Endodermal cell (in vitro differentiated cells): ENCODE results near the gene ZWILCH. TPM values are rescaled to one million over a fixed set of nuclear protein-coding genes. Genes with fewer than 3 reads are reported as not detected.

Experiments used
- DNase-seq: peaks from one replicate; pipeline ENCODE4 v3.0.0-alpha.2; 2017
- H3K27ac ChIP-seq: 2 replicates; pipeline ENCODE4 v1.5.1; 2013; ENCODE audit warnings: mild to moderate bottlenecking, low read depth, low read length, moderate library complexity
- H3K27me3 ChIP-seq: 2 replicates; pipeline ENCODE4 v1.6.1; 2013; ENCODE audit warnings: mild to moderate bottlenecking, low read length, moderate library complexity; ENCODE audit not compliant: insufficient read depth, control insufficient read depth, poor library complexity, severe bottlenecking
- H3K36me3 ChIP-seq: 2 replicates; pipeline ENCODE4 v1.7.0; 2013; ENCODE audit warnings: mild to moderate bottlenecking, low read length, moderate library complexity; ENCODE audit not compliant: control insufficient read depth, insufficient read depth
- H3K4me1 ChIP-seq: one replicate; pipeline ENCODE4 v1.7.0; 2013; ENCODE audit warnings: low read length; ENCODE audit not compliant: control insufficient read depth, insufficient read depth
- H3K4me3 ChIP-seq: 2 replicates; pipeline ENCODE4 v1.5.1; 2013; ENCODE audit warnings: mild to moderate bottlenecking, low read length, moderate library complexity
- H3K9ac ChIP-seq: 2 replicates; pipeline ENCODE4 v1.6.1; 2013; ENCODE audit warnings: mild to moderate bottlenecking, low read length, moderate library complexity; ENCODE audit not compliant: poor library complexity, severe bottlenecking; ENCODE audit errors: extremely low read depth
- H3K9me3 ChIP-seq: 2 replicates; pipeline ENCODE4 v1.6.1; 2013; ENCODE audit warnings: mild to moderate bottlenecking, low read length, moderate library complexity; ENCODE audit not compliant: control insufficient read depth
- H3K27ac Mint-ChIP-seq: 2 replicates; pipeline ENCODE4 v1.8.0; 2020; ENCODE audit warnings: mixed read lengths
- H3K27me3 Mint-ChIP-seq: 2 replicates; pipeline ENCODE4 v1.8.0; 2021; ENCODE audit warnings: mild to moderate bottlenecking, mixed read lengths; ENCODE audit not compliant: insufficient read depth
- H3K36me3 Mint-ChIP-seq: 2 replicates; pipeline ENCODE4 v1.8.0; 2020; ENCODE audit warnings: low read depth, mixed read lengths
- H3K4me1 Mint-ChIP-seq: 2 replicates; pipeline ENCODE4 v1.8.0; 2020; ENCODE audit warnings: mixed read lengths
- H3K4me3 Mint-ChIP-seq: 2 replicates; pipeline ENCODE4 v1.8.0; 2020; ENCODE audit warnings: mild to moderate bottlenecking, moderate library complexity, mixed read lengths
- H3K9me3 Mint-ChIP-seq: 2 replicates; pipeline ENCODE4 v1.8.0; 2020; ENCODE audit warnings: mild to moderate bottlenecking, mixed read lengths
- WGBS, 2 experiments: methylation state at CpG; one replicate each; pipeline versions ENCODE4 v1.1.5 to v1.1.7; 2013; ENCODE audit warnings: missing lambda C conversion rate in 2 of 2, mixed read lengths in 1 of 2; ENCODE audit not compliant: insufficient coverage in 1 of 2, insufficient read length in 1 of 2; 5-methylcytosine and 5-hydroxymethylcytosine counted together
- total RNA-seq, 2 donors: library from RNA; stranded (reverse); fragmentation: NEBNext Ultra II Directional in 1 of 2; extraction: Animal tissue kit (Norgen Biotek cat#: 25700) in 1 of 2; gene quantifications; 2 replicates in 1 of 2; 3 replicates in 1 of 2; pipeline ENCODE4 v1.2.1, GENCODE V29; 2021
- TF ChIP-seq, protein P1 (sequence below): fragments of 200-600 bp; sonication (generic); conservative IDR thresholded peaks from 2 replicates; pipeline ENCODE4 v1.5.0; 2021; ENCODE audit warnings: antibody characterized with exemption, mild to moderate bottlenecking

ZWILCH gene
- total RNA-seq, 2 donors from 2014 or later: 37.3 to 44.2 TPM

DNA sequence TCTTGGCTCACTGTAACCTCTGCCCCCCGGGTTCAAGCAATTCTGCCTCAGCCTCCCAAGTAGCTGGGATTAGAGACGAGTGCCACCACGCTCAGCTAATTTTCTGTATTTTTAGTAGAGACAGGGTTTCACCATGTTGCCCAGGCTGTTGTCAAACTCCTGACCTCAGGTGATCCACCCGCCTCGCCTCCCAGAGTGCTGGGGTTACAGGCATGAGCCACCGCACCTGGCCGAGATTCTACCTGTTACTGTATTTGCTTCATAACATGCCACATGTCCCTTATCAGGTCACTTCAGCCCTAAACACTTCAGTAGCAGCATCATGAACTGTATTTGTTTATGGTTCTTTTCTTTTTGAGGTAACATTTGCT, 68.2 kb downstream of the ZWILCH start:
- no peaks in the 10 kb centered on the region for H3K27me3 ChIP-seq
- H3K4me3 ChIP-seq: no peak overlapping the region
- peak; percentile 26 for DNase-seq
- Mint-ChIP-seq H3K27me3 (peaks cover 5% of the 10 kb centered on the region), H3K9me3 (no peaks in the 10 kb centered on the region), H3K4me3 (no peak overlapping the region), H3K4me1 (no peaks in the 10 kb centered on the region), H3K27ac (no peak overlapping the region), H3K36me3 (no peaks in the 10 kb centered on the region)
- no peak overlapping the region for H3K9ac ChIP-seq
- no peaks in the 10 kb centered on the region for H3K4me1 ChIP-seq
- TF ChIP-seq, protein P1, sequence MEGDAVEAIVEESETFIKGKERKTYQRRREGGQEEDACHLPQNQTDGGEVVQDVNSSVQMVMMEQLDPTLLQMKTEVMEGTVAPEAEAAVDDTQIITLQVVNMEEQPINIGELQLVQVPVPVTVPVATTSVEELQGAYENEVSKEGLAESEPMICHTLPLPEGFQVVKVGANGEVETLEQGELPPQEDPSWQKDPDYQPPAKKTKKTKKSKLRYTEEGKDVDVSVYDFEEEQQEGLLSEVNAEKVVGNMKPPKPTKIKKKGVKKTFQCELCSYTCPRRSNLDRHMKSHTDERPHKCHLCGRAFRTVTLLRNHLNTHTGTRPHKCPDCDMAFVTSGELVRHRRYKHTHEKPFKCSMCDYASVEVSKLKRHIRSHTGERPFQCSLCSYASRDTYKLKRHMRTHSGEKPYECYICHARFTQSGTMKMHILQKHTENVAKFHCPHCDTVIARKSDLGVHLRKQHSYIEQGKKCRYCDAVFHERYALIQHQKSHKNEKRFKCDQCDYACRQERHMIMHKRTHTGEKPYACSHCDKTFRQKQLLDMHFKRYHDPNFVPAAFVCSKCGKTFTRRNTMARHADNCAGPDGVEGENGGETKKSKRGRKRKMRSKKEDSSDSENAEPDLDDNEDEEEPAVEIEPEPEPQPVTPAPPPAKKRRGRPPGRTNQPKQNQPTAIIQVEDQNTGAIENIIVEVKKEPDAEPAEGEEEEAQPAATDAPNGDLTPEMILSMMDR: no peak
- WGBS, 2 experiments: 92 to 98% methylated on average over 7 of the region's 7 CpGs
- H3K36me3 ChIP-seq: no peaks in the 10 kb centered on the region
- H3K9me3 ChIP-seq: no peaks in the 10 kb centered on the region
- H3K27ac ChIP-seq: no peak overlapping the region

DNA sequence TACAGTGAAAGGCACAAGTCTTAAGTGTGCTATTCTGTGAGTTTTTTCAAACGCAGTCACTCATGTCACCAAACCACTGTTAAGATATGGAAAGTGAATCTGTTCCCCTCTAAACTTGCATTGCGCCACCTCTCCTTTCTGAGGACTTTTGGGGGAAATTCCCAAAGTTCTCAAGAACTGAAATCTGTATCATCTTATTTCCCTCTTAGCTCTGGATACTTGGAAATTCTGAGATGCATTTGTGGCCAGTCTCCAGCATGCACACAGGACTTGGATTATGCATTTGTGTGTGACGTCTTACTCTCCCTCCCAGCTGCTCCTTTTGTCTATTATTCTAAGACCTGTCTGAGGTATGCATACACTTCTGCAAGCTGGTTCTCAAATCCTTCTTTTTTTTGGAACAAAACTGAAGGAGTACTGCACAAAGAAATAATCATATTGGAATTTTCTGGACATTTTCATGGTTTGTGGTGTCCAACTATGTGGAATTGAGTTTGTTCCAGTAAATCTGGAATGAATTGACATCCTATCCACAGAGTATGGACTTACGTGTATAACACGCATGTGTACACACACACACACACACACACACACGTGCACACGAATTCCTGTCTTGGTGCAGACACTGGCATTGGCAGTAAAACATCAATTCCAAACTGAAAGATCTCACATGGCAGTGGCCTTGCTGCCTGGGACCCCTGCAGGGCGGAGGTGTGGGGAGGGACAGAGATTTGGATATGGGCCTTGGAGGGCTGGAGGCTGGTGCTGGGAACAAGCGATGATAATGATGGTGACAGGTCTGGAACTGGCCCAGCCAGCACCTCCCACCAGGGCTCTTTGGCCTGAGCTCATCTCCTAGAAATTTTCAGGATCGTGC, 68.8 kb downstream of the ZWILCH start:
- no peaks in the 10 kb centered on the region for H3K36me3 Mint-ChIP-seq
- no peaks in the 10 kb centered on the region for H3K9me3 Mint-ChIP-seq
- no peaks in the 10 kb centered on the region for H3K4me1 Mint-ChIP-seq
- DNase-seq: peak; percentile 41
- no peaks in the 10 kb centered on the region for H3K36me3 ChIP-seq
- H3K9me3 ChIP-seq: no peaks in the 10 kb centered on the region
- no peak overlapping the region for H3K4me3 Mint-ChIP-seq
- H3K27ac ChIP-seq: no peak overlapping the region
- no peak overlapping the region for H3K4me3 ChIP-seq
- H3K27me3 ChIP-seq: no peaks in the 10 kb centered on the region
- no peak overlapping the region for H3K27ac Mint-ChIP-seq
- TF ChIP-seq, protein P1: no peak
- peaks cover 5% of the 10 kb centered on the region for H3K27me3 Mint-ChIP-seq
- WGBS, 2 experiments: 90 to 94% methylated on average over 5 to 10 of the region's 10 CpGs
- no peak overlapping the region for H3K9ac ChIP-seq
- no peaks in the 10 kb centered on the region for H3K4me1 ChIP-seq

DNA sequence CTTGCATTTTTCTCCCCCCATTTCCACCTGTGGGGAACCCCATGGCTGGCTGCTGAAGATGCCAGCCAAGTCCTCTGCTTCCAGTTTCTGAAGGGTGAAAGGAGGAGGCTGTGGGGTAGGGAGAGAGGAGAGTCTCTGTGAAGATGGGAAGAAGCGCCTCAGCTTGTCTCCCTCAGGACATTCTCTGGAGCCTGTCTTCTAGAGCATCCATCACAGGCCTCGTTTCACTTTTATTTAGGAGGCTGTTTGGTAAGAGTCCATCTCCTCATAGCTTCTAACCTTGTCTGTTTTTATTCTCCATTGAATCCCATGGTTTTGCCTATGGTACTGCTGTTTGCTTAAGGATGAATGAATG, 69.4 kb downstream of the ZWILCH start:
- no peak overlapping the region for H3K27ac ChIP-seq
- Mint-ChIP-seq H3K36me3 (no peaks in the 10 kb centered on the region), H3K4me1 (no peaks in the 10 kb centered on the region), H3K27me3 (peaks cover 5% of the 10 kb centered on the region), H3K27ac (no peak overlapping the region), H3K9me3 (no peaks in the 10 kb centered on the region), H3K4me3 (no peak overlapping the region)
- 93% methylated on average over 2 of the region's 2 CpGs; no CpG with 5 or more reads in 1 of the 2 experiments for WGBS, 2 experiments
- no peaks in the 10 kb centered on the region for H3K36me3 ChIP-seq
- no peak overlapping the region for H3K4me3 ChIP-seq
- no peaks in the 10 kb centered on the region for H3K27me3 ChIP-seq
- H3K9me3 ChIP-seq: no peaks in the 10 kb centered on the region
- DNase-seq: no peak
- no peaks in the 10 kb centered on the region for H3K4me1 ChIP-seq
- H3K9ac ChIP-seq: no peak overlapping the region
- TF ChIP-seq, protein P1: no peak
